Hematopoietic multipotent progenitor cell treated with erythropoietin and hydrocortisone succinate and interleukin-3 and kit ligand, for 8 days (in vitro differentiated cells): ENCODE measurements around the gene CAMTA1.

Source experiments
- DNase-seq: peaks from one replicate; pipeline ENCODE4 v3.0.0-alpha.2; 2015

The CAMTA1 gene

GRCh38 chr1:7475691-7476090, 690.4 kb downstream of the CAMTA1 start:
- DNase-seq, result no peak

GRCh38 chr1:7476402-7476801, 691.1 kb downstream of the CAMTA1 start:
- DNase-seq, result no peak

GRCh38 chr1:7476861-7477547, 691.8 kb downstream of the CAMTA1 start:
- DNase-seq, result no peak

GRCh38 chr1:7477593-7477992, 692.3 kb downstream of the CAMTA1 start:
- DNase-seq, result no peak

- DNase-seq, result no peak
These were observed 693.0 kb downstream of the CAMTA1 start for GRCh38 chr1:7478142-7478790.

- no peak for DNase-seq
These were observed 693.7 kb downstream of the CAMTA1 start for GRCh38 chr1:7478809-7479499.

- DNase-seq, result peak; percentile 51
These were observed 694.3 kb downstream of the CAMTA1 start for GRCh38 chr1:7479571-7479970.

- DNase-seq, result no peak
These were observed 695.9 kb downstream of the CAMTA1 start for GRCh38 chr1:7481194-7481593.

GRCh38 chr1:7482077-7482476, 696.8 kb downstream of the CAMTA1 start:
- DNase-seq, result no peak

- DNase-seq, result no peak
These were observed 697.7 kb downstream of the CAMTA1 start for GRCh38 chr1:7482772-7483495.

- DNase-seq, result no peak
These were observed 698.6 kb downstream of the CAMTA1 start for GRCh38 chr1:7483634-7484383.

- DNase-seq, result no peak
These were observed 700.0 kb downstream of the CAMTA1 start for GRCh38 chr1:7485086-7485780.

- DNase-seq, result no peak
These were observed 700.6 kb downstream of the CAMTA1 start for GRCh38 chr1:7485826-7486225.

- DNase-seq, result no peak
These were observed 702.7 kb downstream of the CAMTA1 start for GRCh38 chr1:7487766-7488474.

GRCh38 chr1:7488475-7488842, 703.2 kb downstream of the CAMTA1 start:
- DNase-seq, result no peak

- no peak for DNase-seq
These were observed 704.3 kb downstream of the CAMTA1 start for GRCh38 chr1:7489586-7489985.

- DNase-seq, result no peak
These were observed 705.3 kb downstream of the CAMTA1 start for GRCh38 chr1:7490576-7490975.

- DNase-seq, result no peak
These were observed 706.0 kb downstream of the CAMTA1 start for GRCh38 chr1:7491109-7491817.

GRCh38 chr1:7491818-7492173, 706.5 kb downstream of the CAMTA1 start:
- DNase-seq, result no peak

GRCh38 chr1:7493711-7494454, 708.6 kb downstream of the CAMTA1 start:
- no peak for DNase-seq
